ENCODE data around the gene EHBP1L1.
A peak's percentile ranks its signal among the peaks of the same experiment; 100 is the strongest.

The EHBP1L1 gene

GRCh38 chr11:65598258-65598699 lies 22.4 kb downstream of the EHBP1L1 start:
- no peak for DNase-seq (ENCODE audit: low read depth)
- TF ChIP-seq CTCF (conservative IDR thresholded peaks at IDR 0.05; ENCODE audit: low read depth, low read length): no peak
- H3K4me3 ChIP-seq (ENCODE audit: low read depth, low read length): no peak overlapping the region

- H3K4me3 ChIP-seq (ENCODE audit: low read depth, low read length): no peak overlapping the region
Observed at GRCh38 chr11:65599216-65599954, 23.5 kb downstream of the EHBP1L1 start.

GRCh38 chr11:65599955-65600246 lies 24.0 kb downstream of the EHBP1L1 start:
- no peak for TF ChIP-seq CTCF (conservative IDR thresholded peaks at IDR 0.05; ENCODE audit: low read depth, low read length)
- no peak overlapping the region for H3K4me3 ChIP-seq (ENCODE audit: low read depth, low read length)
- DNase-seq (ENCODE audit: low read depth): no peak

More at GRCh38 chr11:65599216-65599954, 23.5 kb downstream of the EHBP1L1 start:
- no peak for TF ChIP-seq CTCF (conservative IDR thresholded peaks at IDR 0.05; ENCODE audit: low read depth, low read length)
- DNase-seq (ENCODE audit: low read depth): no peak

- DNase-seq (ENCODE audit: low read depth): no peak
- no peak overlapping the region for H3K4me3 ChIP-seq (ENCODE audit: low read depth, low read length)
- no peak for TF ChIP-seq CTCF (conservative IDR thresholded peaks at IDR 0.05; ENCODE audit: low read depth, low read length)
Observed at GRCh38 chr11:65604258-65604657, 28.4 kb downstream of the EHBP1L1 start.

GRCh38 chr11:65606876-65607613 lies 31.2 kb downstream of the EHBP1L1 start:
- TF ChIP-seq CTCF (conservative IDR thresholded peaks at IDR 0.05; ENCODE audit: low read depth, low read length): no peak
- DNase-seq (ENCODE audit: low read depth): peak; percentile 96
- peak overlapping the region; percentile 47 for H3K4me3 ChIP-seq (ENCODE audit: low read depth, low read length)

GRCh38 chr11:65607614-65608426 lies 32.0 kb downstream of the EHBP1L1 start:
- H3K4me3 ChIP-seq (ENCODE audit: low read depth, low read length): peak overlapping the region; percentile 47
- no peak for DNase-seq (ENCODE audit: low read depth)
- no peak for TF ChIP-seq CTCF (conservative IDR thresholded peaks at IDR 0.05; ENCODE audit: low read depth, low read length)
